SK-N-SH (cell line): ENCODE data around the gene RPL39L.

Experiments
- CTCF ChIP-seq: fragments of 200-600 bp; sonication (generic); IDR thresholded peaks from 2 replicates; pipeline ENCODE4 v1.6.1; 2017; ENCODE audit warnings: antibody characterized with exemption, mild to moderate bottlenecking, moderate library complexity
- EP300 ChIP-seq, 2 experiments: IDR thresholded peaks; 2 replicates each; pipeline versions ENCODE4 v1.4.0 to v1.6.1; 2012; ENCODE audit warnings: borderline replicate concordance in 1 of 2, low read depth in 1 of 2, low read length in 1 of 2
- EZH2phosphoT487 ChIP-seq: fragments of 200-600 bp; sonication (generic); IDR thresholded peaks from 2 replicates; pipeline ENCODE4 v1.6.1; 2017; ENCODE audit warnings: low read depth, mixed run types, mild to moderate bottlenecking, antibody characterized with exemption, moderate library complexity, borderline replicate concordance
- POLR2AphosphoS5 ChIP-seq: IDR thresholded peaks from 2 replicates; pipeline ENCODE4 v1.6.1; 2012; ENCODE audit warnings: low read depth, low read length
- REST ChIP-seq: IDR thresholded peaks from 2 replicates; pipeline ENCODE4 v1.6.1; 2012; ENCODE audit warnings: mild to moderate bottlenecking, low read depth, low read length, moderate library complexity
- TAF1 ChIP-seq: IDR thresholded peaks from 2 replicates; pipeline ENCODE4 v1.6.1; 2012; ENCODE audit warnings: low read depth, mild to moderate bottlenecking, low read length, moderate library complexity, borderline replicate concordance
- USF2 ChIP-seq: fragments of 150-350 bp; IDR thresholded peaks from 2 replicates; pipeline ENCODE4 v1.6.1; 2017; ENCODE audit warnings: antibody characterized with exemption, low read length, low read depth, borderline replicate concordance

GRCh38 chr3:187076297-187076696, 63.0 kb downstream of the RPL39L start:
- TF ChIP-seq CTCF, result no peak
- no peak for TF ChIP-seq EP300 (IDR thresholded peaks at IDR 0.05; ENCODE audit: borderline replicate concordance in 1 of 2, low read depth in 1 of 2, low read length in 1 of 2)
- no peak for TF ChIP-seq REST
- no peak for TF ChIP-seq TAF1
- no peak for TF ChIP-seq POLR2AphosphoS5
- no peak for TF ChIP-seq EZH2phosphoT487
- no peak for TF ChIP-seq USF2
